GM18507 (cell line): ENCODE data around the gene F2RL3.
"Not testable (repeated sequence)": the region's sequence is repeated elsewhere in the genome, so short reads cannot be mapped to it uniquely, and the experiment has no call there.

ENCODE experiments used
- DNase-seq: peaks from one replicate; pipeline ENCODE4 v3.0.0; 2011; ENCODE audit warnings: low read depth; ENCODE audit not compliant: insufficient read length; ENCODE audit errors: extremely low spot score
- FAIRE-seq: peaks from 2 replicates; lab custom pipeline; 2011; peaks lifted over from hg19 to GRCh38; lab: Jason Lieb, UNC

The F2RL3 gene

GRCh38 chr19:16914421-16914820 is 25.6 kb downstream of the F2RL3 start:
- FAIRE-seq: no peak
- DNase-seq: no peak

DNA sequence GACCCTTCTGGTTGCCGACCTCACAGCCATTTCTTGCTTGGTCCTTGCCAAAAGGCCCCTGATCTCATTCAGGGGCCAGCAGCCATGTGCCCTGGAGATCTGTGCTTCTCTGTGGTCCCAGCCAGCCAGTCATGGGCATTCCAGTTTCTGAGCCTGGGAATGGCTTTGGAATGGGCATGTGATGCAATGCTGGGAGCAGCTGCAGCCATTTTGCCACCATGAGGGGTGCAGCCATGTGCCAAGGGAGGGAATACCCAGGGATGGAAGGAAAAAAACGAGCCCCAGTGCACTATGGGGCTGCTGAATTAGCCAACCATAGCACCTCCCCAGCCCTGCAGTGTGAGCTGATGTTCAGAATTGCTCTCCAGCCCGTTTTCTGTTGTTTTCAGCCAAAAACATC is 26.3 kb downstream of the F2RL3 start:
- FAIRE-seq: no peak
- no peak for DNase-seq

GRCh38 chr19:16915734-16916133 is 26.9 kb downstream of the F2RL3 start:
- DNase-seq (no peak), FAIRE-seq (no peak)

- FAIRE-seq: no peak
- no peak for DNase-seq
These were observed 28.6 kb downstream of the F2RL3 start for GRCh38 chr19:16917401-16917800.

GRCh38 chr19:16919496-16919895 is 30.7 kb downstream of the F2RL3 start:
- FAIRE-seq (no peak), DNase-seq (no peak)

GRCh38 chr19:16920816-16921529 is 32.2 kb downstream of the F2RL3 start:
- FAIRE-seq (no peak), DNase-seq (no peak)

DNA sequence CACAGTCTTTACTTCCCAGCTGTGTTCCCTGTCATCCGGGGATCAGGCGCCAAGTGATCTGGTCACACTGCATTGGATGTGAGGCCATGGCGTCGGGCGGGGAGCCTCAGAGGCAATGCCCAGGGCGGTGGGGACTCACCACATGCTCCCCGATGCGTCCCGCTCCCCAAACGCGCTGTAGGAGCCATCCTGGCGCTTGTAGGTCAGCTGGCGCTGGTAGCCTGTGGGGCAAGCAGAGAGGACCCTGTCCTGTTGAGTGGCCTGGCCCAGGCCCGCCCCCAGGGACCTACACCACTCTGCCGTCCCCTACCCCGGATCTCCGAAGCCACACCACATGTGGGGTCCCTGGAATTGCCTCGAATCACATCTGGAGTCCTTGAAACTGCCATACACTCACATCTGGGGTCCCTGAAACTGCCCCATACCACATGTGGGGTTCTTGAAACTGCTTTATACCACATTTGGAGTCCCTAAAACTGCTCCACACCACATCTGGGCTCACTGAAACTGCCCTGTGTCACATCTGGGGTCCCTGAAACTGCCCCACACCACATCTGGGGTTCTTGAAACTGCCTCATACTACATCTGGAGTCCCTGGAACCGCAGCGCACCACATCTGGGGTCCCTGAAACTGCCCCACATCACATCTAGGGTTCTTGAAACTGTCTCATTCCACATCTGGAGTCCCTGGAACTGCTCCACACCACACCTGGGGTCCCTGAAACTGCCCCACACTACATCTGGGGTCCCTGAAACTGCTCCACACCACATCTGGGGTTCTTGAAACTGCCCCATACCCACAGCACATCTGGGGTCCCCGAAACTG is 33.2 kb downstream of the F2RL3 start:
- no peak for FAIRE-seq
- DNase-seq: no peak

GRCh38 chr19:16922592-16922934 is 33.8 kb downstream of the F2RL3 start:
- FAIRE-seq (no peak), DNase-seq (no peak)

GRCh38 chr19:16922949-16923348 is 34.1 kb downstream of the F2RL3 start:
- DNase-seq: no peak

GRCh38 chr19:16927883-16928282 is 39.1 kb downstream of the F2RL3 start:
- FAIRE-seq (no peak), DNase-seq (no peak)

More at GRCh38 chr19:16922949-16923348, 34.1 kb downstream of the F2RL3 start:
- FAIRE-seq: no peak

DNA sequence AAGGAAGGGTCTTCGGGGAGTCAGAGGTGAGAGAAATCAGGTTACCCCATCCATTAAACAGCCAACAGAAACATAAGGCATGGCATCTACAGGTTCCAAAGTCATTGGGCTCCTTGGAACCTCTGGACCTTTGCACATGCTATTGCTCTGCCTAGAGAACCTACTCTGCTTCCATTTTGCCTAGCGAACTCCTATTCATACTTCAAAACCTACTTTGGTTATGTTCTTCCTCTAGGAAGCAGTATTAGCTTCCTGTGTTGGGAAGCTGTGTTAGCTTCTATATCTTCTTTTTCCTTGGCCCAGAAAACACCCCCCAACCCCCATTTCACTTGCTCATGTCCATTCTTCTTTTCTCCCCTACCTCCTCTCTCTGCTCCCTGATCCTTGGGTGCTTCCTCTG is 39.6 kb downstream of the F2RL3 start:
- no peak for FAIRE-seq

GRCh38 chr19:16928916-16929315 is 40.1 kb downstream of the F2RL3 start:
- FAIRE-seq: no peak
- no peak for DNase-seq

More for the DNA sequence above, 39.6 kb downstream of the F2RL3 start:
- no peak for DNase-seq

DNA sequence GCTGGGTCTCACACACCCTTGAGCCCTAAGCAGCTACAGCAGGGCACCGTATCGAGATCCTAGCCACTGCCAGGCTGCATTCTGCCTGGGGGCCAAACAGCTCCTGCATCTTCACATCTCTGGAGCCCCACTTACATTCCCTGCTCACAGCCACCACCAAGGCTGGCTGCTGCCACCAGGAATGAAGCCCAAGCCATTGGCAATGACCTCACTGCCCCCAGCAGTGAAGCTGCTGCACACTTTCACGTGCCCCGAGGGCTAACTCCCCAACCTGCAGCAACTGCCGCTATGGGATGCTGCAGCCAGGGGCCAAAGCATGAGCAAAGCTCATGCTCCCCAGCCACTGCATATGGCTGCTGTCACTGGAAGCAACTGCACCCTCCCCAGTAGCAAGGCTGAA is 42.0 kb downstream of the F2RL3 start:
- FAIRE-seq: no peak
- no peak for DNase-seq

DNA sequence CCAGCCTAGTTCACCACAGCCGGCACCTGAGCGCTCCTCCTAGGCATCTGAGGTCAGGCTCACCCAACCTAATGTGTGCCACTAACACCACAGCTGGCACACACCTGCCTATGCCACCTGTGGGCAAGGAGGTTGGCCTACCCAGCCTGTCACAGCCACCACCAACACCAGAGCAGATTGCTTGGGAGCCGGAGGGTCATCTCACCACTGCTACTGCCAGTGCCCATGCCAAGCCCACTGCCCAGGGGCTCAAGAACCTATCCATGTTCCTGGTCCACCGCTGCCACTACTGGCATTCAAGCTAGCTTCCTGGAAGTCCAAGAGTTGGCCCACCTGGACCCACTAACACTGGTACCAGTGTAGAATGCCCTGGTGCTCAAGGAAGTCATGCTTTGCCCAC is 42.5 kb downstream of the F2RL3 start:
- DNase-seq (no peak), FAIRE-seq (no peak)

GRCh38 chr19:16934489-16934888 is 45.7 kb downstream of the F2RL3 start:
- DNase-seq (no peak), FAIRE-seq (no peak)

GRCh38 chr19:16936901-16937300 is 48.1 kb downstream of the F2RL3 start:
- FAIRE-seq (no peak), DNase-seq (no peak)

DNA sequence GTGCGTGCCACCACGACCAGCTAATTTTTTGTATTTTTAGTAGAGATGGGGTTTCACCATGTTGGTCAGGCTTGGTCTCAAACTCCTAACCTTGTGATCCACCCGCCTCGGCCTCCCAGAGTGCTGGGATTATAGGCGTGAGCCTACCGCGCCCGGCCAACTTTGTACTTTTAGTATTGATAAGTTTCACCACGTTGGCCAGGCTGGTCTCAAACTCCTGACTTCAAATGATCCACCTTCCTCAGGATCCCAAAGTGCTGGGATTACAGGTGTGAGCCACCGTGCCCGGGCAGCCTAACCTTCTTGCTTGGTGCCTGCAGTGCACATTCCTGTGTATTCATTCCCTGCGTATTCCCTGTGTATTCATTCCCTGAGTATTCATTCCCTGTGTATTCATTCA is 49.0 kb downstream of the F2RL3 start:
- not testable (repeated sequence) for FAIRE-seq, DNase-seq

GRCh38 chr19:16938211-16938610 is 49.4 kb downstream of the F2RL3 start:
- FAIRE-seq (no peak), DNase-seq (no peak)

- DNase-seq, FAIRE-seq: not testable (repeated sequence)
These were observed 51.3 kb downstream of the F2RL3 start for GRCh38 chr19:16940063-16940462.

DNA sequence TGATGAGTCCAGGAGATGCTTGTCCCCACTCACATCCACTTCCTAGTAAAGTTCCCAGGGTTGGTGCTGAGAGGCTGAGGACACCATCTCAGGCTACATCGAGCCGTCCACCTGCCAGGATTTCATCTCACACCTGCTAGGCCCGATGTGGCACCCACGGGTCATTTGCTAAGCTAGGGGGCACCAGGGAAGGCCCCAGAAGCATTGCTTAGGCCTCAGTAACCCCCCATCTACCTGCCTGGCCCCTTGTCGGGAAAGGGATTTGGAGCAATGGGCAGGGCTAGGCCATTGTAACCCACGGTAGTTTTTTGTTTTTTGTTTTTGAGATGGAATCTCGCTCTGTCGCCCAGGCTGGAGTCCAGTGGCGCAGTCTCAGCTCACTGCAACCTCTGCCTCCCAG is 51.8 kb downstream of the F2RL3 start:
- no peak for DNase-seq
- no peak for FAIRE-seq
